Smooth muscle cell (in vitro differentiated cells): ENCODE data around the gene MYL12A. TPM values are rescaled to one million over a fixed set of nuclear protein-coding genes. Genes with fewer than 3 reads are reported as not detected.

Source experiments
- DNase-seq: peaks from one replicate; lab custom pipeline; 2025; ENCODE audit not compliant: unreplicated experiment; lab: John Stamatoyannopoulos, UW
- H2AFZ ChIP-seq: fragments of 200-600 bp; sonication (generic); 2 replicates; pipeline ENCODE4 v1.6.0; 2016; ENCODE audit warnings: antibody characterized with exemption, low read depth, mild to moderate bottlenecking
- H3F3A ChIP-seq: fragments of 200-600 bp; sonication (generic); 2 replicates; pipeline ENCODE4 v1.6.0; 2017; ENCODE audit warnings: antibody characterized with exemption, low read depth
- H3K27ac ChIP-seq: fragments of 200-600 bp; sonication (generic); 2 replicates; pipeline ENCODE4 v1.5.1; 2016; ENCODE audit warnings: low read depth, mild to moderate bottlenecking
- H3K27me3 ChIP-seq: fragments of 200-600 bp; sonication (generic); 2 replicates; pipeline ENCODE4 v1.6.1; 2016; ENCODE audit warnings: low read depth, mild to moderate bottlenecking
- H3K36me3 ChIP-seq: fragments of 200-600 bp; sonication (generic); 2 replicates; pipeline ENCODE4 v1.5.1; 2016; ENCODE audit warnings: low read depth
- H3K4me1 ChIP-seq: fragments of 200-600 bp; sonication (generic); 2 replicates; pipeline ENCODE4 v1.5.1; 2016; ENCODE audit warnings: low read depth
- H3K4me2 ChIP-seq: fragments of 200-600 bp; sonication (generic); 2 replicates; pipeline ENCODE4 v1.6.0; 2016; ENCODE audit warnings: mild to moderate bottlenecking
- H3K4me3 ChIP-seq: fragments of 200-600 bp; sonication (generic); 2 replicates; pipeline ENCODE4 v1.5.1; 2016; ENCODE audit warnings: mild to moderate bottlenecking
- H3K79me2 ChIP-seq: fragments of 200-600 bp; sonication (generic); 2 replicates; pipeline ENCODE4 v1.6.0; 2016; ENCODE audit warnings: low read depth, mild to moderate bottlenecking
- H3K9ac ChIP-seq: fragments of 200-600 bp; sonication (generic); 2 replicates; pipeline ENCODE4 v1.6.0; 2016; ENCODE audit warnings: low read depth
- H3K9me3 ChIP-seq: fragments of 200-600 bp; sonication (generic); replicated peaks from 2 replicates; pipeline ENCODE4 v1.5.1; 2016; ENCODE audit warnings: low read depth
- H4K20me1 ChIP-seq: fragments of 200-600 bp; sonication (generic); 2 replicates; pipeline ENCODE4 v1.6.0; 2016; ENCODE audit warnings: low read depth
- WGBS: methylation state at CpG from one replicate; pipeline ENCODE4 v1.1.7; 2016; ENCODE audit warnings: low lambda C conversion rate; 5-methylcytosine and 5-hydroxymethylcytosine counted together
- polyA plus RNA-seq: library from polyadenylated mRNA; unstranded; fragments of >200 nt; fragmentation: Nextera tagmentation; extraction: Ambion mirVana; gene quantifications from 2 replicates; pipeline ENCODE4 v1.2.1, GENCODE V29; 2016
- total RNA-seq: library from RNA; depleted of rRNA; stranded (reverse); fragments of >200 nt; gene quantifications from 2 replicates; pipeline ENCODE4 v1.2.3, GENCODE V29; 2014
- TF ChIP-seq, protein P1 (sequence below): fragments of 200-600 bp; sonication (generic); IDR thresholded peaks from 2 replicates; pipeline ENCODE4 v1.5.1; 2017; ENCODE audit warnings: borderline replicate concordance, mild to moderate bottlenecking, antibody characterized with exemption; ENCODE audit not compliant: insufficient read depth, poor library complexity, severe bottlenecking

MYL12A gene
- total and polyA plus RNA-seq, 2 experiments from 2014 or later, result 777 to 953 TPM

DNA sequence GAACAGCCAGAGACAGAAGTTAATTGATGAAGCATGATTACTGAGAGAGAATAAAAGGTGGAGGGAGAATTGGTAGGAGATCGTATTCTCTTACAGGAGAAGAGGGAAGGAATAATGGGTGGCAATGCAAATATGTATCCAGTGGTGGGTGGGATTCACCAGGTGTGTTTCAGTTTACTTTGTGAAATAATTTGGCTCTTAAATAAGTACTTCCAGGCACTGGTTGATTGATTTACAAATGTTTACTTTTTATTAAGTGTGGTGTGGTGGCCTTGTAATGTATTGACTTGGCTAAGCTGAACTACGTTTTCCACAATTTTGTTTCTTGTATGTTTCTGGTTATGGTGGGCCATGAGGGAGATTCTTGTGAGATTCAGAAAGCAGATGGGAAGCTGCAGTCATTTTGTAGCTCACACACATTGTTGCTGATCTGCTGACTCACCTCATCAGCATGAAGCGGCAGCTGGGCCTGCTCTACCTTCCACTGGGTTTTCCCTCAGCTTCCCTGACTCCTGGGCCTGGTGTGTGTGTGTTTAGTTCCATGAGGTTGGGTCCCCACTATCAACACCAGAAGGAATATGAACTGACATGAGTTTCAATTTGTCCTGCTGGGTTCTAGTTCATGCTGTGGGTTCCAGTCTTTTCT is 47.0 kb downstream of the MYL12A start:
- no peak overlapping the region for H2AFZ ChIP-seq
- no peaks in the 10 kb centered on the region for H3F3A ChIP-seq
- peaks cover 5% of the 10 kb centered on the region for H3K4me1 ChIP-seq
- H4K20me1 ChIP-seq, result no peaks in the 10 kb centered on the region
- no peaks in the 10 kb centered on the region for H3K79me2 ChIP-seq
- H3K4me3 ChIP-seq, result no peak overlapping the region
- no peak overlapping the region for H3K9ac ChIP-seq
- H3K4me2 ChIP-seq, result no peak overlapping the region
- no peak for DNase-seq
- H3K36me3 ChIP-seq, result peaks cover 4% of the 10 kb centered on the region
- TF ChIP-seq, protein P1, sequence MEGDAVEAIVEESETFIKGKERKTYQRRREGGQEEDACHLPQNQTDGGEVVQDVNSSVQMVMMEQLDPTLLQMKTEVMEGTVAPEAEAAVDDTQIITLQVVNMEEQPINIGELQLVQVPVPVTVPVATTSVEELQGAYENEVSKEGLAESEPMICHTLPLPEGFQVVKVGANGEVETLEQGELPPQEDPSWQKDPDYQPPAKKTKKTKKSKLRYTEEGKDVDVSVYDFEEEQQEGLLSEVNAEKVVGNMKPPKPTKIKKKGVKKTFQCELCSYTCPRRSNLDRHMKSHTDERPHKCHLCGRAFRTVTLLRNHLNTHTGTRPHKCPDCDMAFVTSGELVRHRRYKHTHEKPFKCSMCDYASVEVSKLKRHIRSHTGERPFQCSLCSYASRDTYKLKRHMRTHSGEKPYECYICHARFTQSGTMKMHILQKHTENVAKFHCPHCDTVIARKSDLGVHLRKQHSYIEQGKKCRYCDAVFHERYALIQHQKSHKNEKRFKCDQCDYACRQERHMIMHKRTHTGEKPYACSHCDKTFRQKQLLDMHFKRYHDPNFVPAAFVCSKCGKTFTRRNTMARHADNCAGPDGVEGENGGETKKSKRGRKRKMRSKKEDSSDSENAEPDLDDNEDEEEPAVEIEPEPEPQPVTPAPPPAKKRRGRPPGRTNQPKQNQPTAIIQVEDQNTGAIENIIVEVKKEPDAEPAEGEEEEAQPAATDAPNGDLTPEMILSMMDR, result no peak
- no peaks in the 10 kb centered on the region for H3K9me3 ChIP-seq
- no peak overlapping the region for H3K27ac ChIP-seq
- no peaks in the 10 kb centered on the region for H3K27me3 ChIP-seq
- WGBS, result 86% methylated on average over 3 of the region's 3 CpGs

DNA sequence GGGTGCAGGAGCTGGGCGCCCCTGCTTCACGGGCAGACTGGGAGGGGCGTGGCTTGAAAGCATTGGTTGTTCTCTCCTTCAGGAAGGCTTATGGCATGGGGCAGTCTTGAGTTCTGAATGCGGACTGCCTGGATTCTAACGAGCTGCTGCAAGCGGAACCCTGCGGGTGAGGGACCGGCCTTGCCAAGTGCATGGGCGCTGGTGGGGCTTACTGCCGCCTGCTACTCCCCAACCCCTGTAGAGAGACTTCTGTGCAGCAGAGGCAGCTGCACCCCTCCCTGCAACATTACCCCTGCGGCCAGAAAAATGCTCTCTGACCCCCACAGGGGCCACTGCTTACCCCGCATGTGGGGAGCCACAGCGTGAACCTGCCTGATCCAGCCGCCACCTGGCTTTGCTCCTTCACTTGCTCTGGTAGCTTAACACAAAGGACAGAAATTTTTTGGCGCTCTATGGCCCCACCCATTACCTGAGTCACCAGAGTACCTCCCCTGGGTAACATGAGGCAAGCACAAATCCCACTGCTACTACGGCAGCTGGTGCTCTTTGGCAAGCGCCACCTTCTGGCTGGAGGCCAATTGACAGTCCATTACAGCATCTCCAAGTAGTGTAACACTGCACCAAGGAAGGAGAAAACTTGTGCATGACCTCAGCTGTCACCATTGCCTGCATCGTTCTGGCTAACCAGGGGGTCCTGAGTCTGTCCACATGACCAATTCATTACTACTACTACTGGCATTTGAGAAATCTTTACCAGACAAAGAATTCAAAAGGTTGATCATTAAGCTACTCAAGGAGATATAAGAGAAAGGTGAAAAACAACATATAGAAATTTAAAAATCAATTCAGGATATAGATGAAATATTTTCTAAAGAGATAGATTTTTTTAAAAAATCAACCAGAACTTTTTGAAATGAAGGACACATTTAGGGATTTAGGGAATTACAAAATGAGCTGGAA is 49.7 kb downstream of the MYL12A start:
- H3K27ac ChIP-seq, result peak overlapping the region; percentile 32
- 4% methylated on average over 18 of the region's 18 CpGs for WGBS
- H3K27me3 ChIP-seq, result no peaks in the 10 kb centered on the region
- H3K4me2 ChIP-seq, result peak overlapping the region; percentile 86
- peaks cover 5% of the 10 kb centered on the region for H3K4me1 ChIP-seq
- peak; percentile 21 for DNase-seq
- H4K20me1 ChIP-seq, result no peaks in the 10 kb centered on the region
- TF ChIP-seq, protein P1, result peak; percentile 62
- H3K36me3 ChIP-seq, result no peaks in the 10 kb centered on the region
- H3K4me3 ChIP-seq, result peak overlapping the region; percentile 66
- H3K9ac ChIP-seq, result peak overlapping the region; percentile 64
- no peaks in the 10 kb centered on the region for H3K9me3 ChIP-seq
- peak overlapping the region; percentile 65 for H2AFZ ChIP-seq
- H3F3A ChIP-seq, result no peaks in the 10 kb centered on the region
- no peaks in the 10 kb centered on the region for H3K79me2 ChIP-seq

DNA sequence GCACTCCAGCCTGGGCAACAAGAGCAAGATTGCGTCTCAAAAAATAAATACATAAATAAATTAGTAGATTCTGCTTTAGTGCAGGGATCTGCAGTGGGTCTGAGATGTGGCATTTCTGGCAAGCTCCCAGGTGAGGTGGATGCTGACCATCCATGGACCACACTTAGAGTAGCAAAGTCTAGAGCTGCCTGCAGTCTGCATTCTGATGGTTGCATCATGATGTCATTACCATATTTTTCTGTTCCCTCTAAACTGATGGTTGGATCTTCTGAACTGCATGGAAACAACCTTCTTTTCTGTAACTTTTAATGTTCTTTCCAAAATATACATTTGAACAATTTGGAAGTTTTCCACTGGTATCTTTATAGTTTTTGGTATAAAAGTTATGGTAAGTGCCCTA is 57.2 kb downstream of the MYL12A start:
- Histone ChIP-seq H4K20me1 (no peaks in the 10 kb centered on the region), H3K27me3 (no peaks in the 10 kb centered on the region), H2AFZ (no peak overlapping the region), H3K4me2 (peak overlapping the region; percentile 46), H3K27ac (peak overlapping the region; percentile 100), H3K36me3 (no peaks in the 10 kb centered on the region), H3K4me1 (peaks cover 12% of the 10 kb centered on the region), H3K9me3 (no peaks in the 10 kb centered on the region), H3K79me2 (no peaks in the 10 kb centered on the region), H3K4me3 (no peak overlapping the region), H3F3A (peaks cover 10% of the 10 kb centered on the region), H3K9ac (peak overlapping the region; percentile 57)
- WGBS, result 89% methylated on average over 1 of the region's 1 CpG
- no peak for DNase-seq
- TF ChIP-seq, protein P1, result no peak
